Osteocyte (in vitro differentiated cells): ENCODE measurements around the gene L3MBTL1. TPM values are rescaled to one million over a fixed set of nuclear protein-coding genes. Genes with fewer than 3 reads are reported as not detected.

Experiments used
- DNase-seq: peaks from one replicate; pipeline ENCODE4 v3.0.0; 2021; ENCODE audit warnings: mixed read lengths; ENCODE audit not compliant: unreplicated experiment; ENCODE audit errors: extremely low spot score
- H3K27ac Mint-ChIP-seq: one replicate; pipeline ENCODE4 v1.8.0; 2021; ENCODE audit warnings: mild to moderate bottlenecking, mixed read lengths; ENCODE audit not compliant: unreplicated experiment
- H3K27me3 Mint-ChIP-seq: one replicate; pipeline ENCODE4 v1.8.0; 2021; ENCODE audit warnings: mixed read lengths; ENCODE audit not compliant: unreplicated experiment
- H3K36me3 Mint-ChIP-seq: one replicate; pipeline ENCODE4 v1.8.0; 2021; ENCODE audit warnings: mixed read lengths; ENCODE audit not compliant: unreplicated experiment
- H3K4me1 Mint-ChIP-seq: one replicate; pipeline ENCODE4 v1.8.0; 2021; ENCODE audit warnings: mixed read lengths; ENCODE audit not compliant: unreplicated experiment
- H3K4me3 Mint-ChIP-seq: one replicate; pipeline ENCODE4 v1.8.0; 2021; ENCODE audit warnings: mild to moderate bottlenecking, moderate library complexity, mixed read lengths; ENCODE audit not compliant: unreplicated experiment
- H3K9me3 Mint-ChIP-seq: one replicate; pipeline ENCODE4 v1.8.0; 2021; ENCODE audit warnings: mixed read lengths; ENCODE audit not compliant: unreplicated experiment
- CTCF ChIP-seq: fragments of 200-600 bp; sonication (generic); IDR thresholded peaks from 2 replicates; pipeline ENCODE4 v1.5.0; 2021; ENCODE audit warnings: antibody characterized with exemption, mild to moderate bottlenecking, moderate library complexity
- total RNA-seq: library from RNA; stranded (reverse); gene quantifications from 2 replicates; pipeline ENCODE4 v1.2.1, GENCODE V29; 2021

The L3MBTL1 gene
- total RNA-seq, 1 donor from 2014 or later, result 17.5 TPM

GRCh38 chr20:43513931-43514647, 6.6 kb downstream of the L3MBTL1 start:
- Mint-ChIP-seq H3K27ac (peak overlapping the region; percentile 88), H3K27me3 (no peaks in the 10 kb centered on the region), H3K36me3 (peaks cover 6% of the 10 kb centered on the region), H3K9me3 (no peaks in the 10 kb centered on the region), H3K4me1 (peaks cover 6% of the 10 kb centered on the region), H3K4me3 (peak overlapping the region; percentile 90)
- TF ChIP-seq CTCF, result peak; percentile 37
- peak; percentile 99 for DNase-seq

GRCh38 chr20:43514648-43514999, 7.1 kb downstream of the L3MBTL1 start:
- no peak for DNase-seq
- Mint-ChIP-seq H3K27ac (peak overlapping the region; percentile 88), H3K4me3 (peak overlapping the region; percentile 90), H3K27me3 (no peaks in the 10 kb centered on the region), H3K9me3 (no peaks in the 10 kb centered on the region), H3K4me1 (peaks cover 6% of the 10 kb centered on the region), H3K36me3 (peaks cover 6% of the 10 kb centered on the region)
- TF ChIP-seq CTCF, result no peak

- DNase-seq, result no peak
- TF ChIP-seq CTCF, result no peak
- Mint-ChIP-seq H3K36me3 (peaks cover 6% of the 10 kb centered on the region), H3K4me1 (peaks cover 6% of the 10 kb centered on the region), H3K9me3 (no peaks in the 10 kb centered on the region), H3K27ac (no peak overlapping the region), H3K4me3 (peak overlapping the region; percentile 90), H3K27me3 (no peaks in the 10 kb centered on the region)
Observed at GRCh38 chr20:43515628-43516027, 8.1 kb downstream of the L3MBTL1 start.

GRCh38 chr20:43516251-43516824, 8.8 kb downstream of the L3MBTL1 start:
- DNase-seq, result no peak
- Mint-ChIP-seq H3K4me1 (peaks cover 6% of the 10 kb centered on the region), H3K4me3 (no peak overlapping the region), H3K27ac (no peak overlapping the region), H3K9me3 (no peaks in the 10 kb centered on the region), H3K36me3 (peaks cover 8% of the 10 kb centered on the region), H3K27me3 (no peaks in the 10 kb centered on the region)
- no peak for TF ChIP-seq CTCF

DNA sequence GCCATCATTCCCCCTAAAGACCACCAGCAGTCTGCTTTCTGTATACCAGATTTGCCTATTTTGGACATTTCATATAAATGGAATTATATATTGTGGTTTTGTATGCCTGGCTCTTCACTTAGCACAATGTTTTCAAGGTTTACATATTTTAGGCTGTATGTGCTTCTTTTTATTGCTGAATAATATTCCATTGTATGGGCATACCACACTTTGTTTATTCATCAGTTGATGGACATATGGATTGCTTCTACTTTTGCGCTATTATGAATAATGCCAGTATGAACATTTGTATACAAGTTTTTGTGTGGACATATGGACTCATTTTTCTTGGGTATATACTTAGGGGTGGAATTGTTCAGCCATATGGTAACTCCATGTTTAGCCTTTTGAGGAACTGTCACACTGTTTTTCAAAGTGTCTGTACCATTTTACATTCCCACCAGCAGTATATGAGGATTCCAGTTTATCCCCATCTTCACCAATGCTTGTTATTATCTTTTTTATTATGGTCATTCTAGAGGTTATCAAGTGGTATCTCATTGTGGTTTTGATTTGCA, 12.7 kb downstream of the L3MBTL1 start:
- H3K36me3 Mint-ChIP-seq, result peaks cover 9% of the 10 kb centered on the region
- DNase-seq, result no peak
- no peak overlapping the region for H3K27ac Mint-ChIP-seq
- peaks cover 3% of the 10 kb centered on the region for H3K9me3 Mint-ChIP-seq
- TF ChIP-seq CTCF, result no peak
- H3K4me3 Mint-ChIP-seq, result no peak overlapping the region
- no peaks in the 10 kb centered on the region for H3K27me3 Mint-ChIP-seq
- H3K4me1 Mint-ChIP-seq, result peaks cover 4% of the 10 kb centered on the region
